HG02678 (cell line): ENCODE data around the gene C3orf49.

Experiments
- ATAC-seq: cut with Tn5 transposase; IDR thresholded peaks from one replicate; pipeline ENCODE4 v1.9.1; 2021; ENCODE audit warnings: mild to moderate bottlenecking, moderate library complexity; ENCODE audit not compliant: unreplicated experiment

The C3orf49 gene

DNA sequence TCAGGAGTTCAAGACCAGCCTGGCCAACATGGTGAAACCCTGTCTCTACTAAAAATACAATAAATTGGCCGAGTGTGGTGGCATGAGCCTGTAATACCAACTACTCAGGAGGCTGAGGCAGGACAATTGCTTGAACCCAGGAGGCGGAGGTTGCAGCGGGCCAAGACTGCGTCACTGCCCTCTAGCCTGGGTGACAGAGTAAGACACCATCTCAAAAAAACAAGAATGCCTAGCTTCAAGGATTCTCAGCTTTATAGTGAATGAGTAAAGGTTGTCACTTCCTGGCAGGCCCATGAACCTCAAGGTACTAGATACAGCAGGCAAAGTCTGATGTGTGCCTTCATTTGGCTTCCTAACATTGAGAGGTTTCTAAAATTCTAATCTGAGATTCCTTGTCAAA is 30.1 kb downstream of the C3orf49 start:
- no peak for ATAC-seq

DNA sequence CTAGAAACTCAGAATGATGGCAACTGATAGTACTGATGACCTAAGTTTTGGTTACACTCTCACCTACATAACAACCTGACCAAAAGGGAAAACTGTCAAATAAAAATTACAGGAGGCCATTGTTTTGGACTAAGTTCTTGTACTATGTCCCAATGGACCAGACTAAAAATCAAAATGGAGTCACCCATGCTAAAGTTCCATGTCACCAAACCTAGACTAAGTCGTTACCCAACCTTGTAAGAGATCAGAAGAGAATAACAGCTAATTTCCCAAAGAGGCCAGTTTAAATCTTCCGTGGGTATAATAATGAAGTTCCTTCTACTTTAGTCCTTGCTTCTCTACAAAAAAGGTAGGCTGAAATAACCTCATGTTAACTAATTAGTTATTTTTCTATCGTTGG is 32.2 kb downstream of the C3orf49 start:
- ATAC-seq, result no peak

DNA sequence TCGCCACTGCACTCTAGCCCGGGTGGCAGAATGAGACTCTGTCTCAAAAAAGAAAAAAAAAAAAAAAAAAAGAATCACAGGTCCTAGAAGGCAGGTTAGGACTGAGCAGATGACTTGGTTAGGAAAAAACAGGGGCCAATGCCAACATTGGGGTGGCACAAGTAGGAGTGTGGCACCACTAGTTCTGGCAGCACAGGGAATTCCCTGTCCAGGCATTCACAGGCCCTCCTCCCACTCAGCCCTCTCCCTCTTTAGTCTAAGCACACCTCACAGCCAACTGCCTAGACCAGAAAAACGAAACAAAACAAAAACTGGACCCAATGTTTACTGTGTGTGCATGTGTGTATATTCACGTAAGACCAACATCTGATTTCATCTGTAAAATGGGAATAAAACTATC is 34.0 kb downstream of the C3orf49 start:
- ATAC-seq, result no peak

DNA sequence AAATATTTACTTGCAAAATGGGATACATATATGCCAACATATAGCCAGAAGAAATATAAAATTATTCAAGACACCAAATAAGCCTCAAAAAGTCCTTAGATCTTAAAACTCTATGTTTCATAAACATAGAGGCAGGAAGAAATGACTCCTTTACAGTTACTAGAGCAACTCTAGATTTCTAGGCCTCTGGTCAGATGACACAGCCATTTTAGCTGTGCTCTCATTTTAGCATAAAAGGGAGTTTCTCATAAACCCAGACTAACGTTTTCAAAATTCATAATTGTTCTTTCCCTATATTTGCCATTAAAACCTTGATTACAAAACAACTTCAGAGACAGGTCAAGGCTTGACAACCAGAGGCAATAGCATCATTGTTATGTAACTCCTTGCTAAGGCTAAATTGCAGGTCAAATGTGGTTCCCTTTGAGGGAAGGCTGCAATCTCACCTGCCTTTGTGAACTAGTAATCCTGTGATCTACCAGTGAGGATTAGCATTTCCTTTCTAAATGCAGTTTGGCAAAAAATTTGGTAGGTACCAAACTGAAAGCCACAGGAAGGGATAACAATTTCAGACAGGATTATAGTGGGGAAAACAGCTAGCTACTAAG is 36.3 kb downstream of the C3orf49 start:
- no peak for ATAC-seq

DNA sequence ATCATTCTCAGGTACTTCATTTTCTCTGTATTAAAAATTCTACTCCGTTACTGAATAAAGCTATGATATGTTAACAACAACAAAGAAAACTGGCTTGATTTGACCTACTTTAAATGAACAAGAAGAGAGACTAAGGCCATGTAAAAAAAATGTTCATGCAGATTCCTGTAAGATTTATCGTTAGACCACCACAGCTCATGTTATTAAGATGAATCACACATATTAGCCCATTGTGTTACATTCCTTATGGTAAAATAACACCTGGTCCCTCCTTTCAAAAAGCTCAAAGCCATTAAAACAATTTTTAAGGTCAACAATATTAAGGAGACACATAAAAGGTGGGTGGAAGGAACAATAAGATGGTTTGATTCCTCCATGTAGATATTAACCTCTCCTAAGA is 38.2 kb downstream of the C3orf49 start:
- no peak for ATAC-seq

DNA sequence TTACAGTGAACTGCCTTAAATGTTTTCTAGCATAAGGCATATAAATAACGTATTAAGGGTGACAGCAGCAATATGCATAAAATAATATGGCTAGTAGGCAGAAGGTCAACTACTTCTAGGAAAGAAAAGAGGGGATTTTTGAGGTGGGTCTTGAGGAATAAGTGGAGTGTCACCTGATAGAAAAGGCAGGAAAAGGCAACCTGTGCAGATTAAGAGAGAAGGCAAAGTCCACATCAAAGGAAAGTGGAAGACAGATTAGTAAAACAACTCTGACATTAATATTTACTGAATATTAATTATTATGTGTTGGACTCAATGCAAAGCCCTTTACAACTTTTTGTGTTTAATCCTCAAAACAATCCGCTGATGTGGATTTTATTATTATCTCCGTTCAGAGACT is 41.7 kb downstream of the C3orf49 start:
- no peak for ATAC-seq

DNA sequence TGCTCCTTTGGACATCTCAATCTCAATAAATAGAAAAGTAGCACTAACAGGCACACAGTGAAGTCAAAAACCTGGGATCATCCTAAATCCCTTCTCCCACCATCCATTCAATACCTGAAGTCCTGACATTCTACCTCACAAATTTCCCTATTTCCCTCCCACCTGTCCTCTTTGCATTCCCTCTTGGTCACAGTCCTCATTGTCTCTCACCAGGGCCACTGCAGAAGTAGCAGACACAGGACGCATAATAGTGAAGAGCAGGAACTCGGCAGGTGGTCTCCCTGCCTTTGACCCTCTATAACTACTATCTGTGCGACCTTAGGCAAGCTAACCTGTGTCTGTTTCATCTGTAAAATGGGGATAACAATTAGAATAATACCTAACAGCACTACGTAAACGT is 42.2 kb downstream of the C3orf49 start:
- no peak for ATAC-seq

DNA sequence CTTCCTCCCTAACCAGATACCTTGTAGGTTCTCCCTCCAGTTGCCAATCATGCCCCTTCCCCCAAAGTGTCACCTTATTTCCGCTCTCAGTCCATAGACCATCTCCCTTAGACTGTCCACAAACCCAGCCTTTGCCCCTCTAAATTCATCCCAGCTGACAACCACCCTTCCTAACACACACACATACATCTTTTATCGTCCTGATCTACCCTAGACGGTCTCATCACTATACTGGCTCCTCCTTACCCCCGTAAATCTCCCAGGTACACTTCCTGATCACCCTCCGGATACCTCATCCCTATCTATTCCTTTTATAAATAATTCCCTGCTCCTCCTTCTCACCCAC is 43.7 kb downstream of the C3orf49 start:
- ATAC-seq, result no peak

DNA sequence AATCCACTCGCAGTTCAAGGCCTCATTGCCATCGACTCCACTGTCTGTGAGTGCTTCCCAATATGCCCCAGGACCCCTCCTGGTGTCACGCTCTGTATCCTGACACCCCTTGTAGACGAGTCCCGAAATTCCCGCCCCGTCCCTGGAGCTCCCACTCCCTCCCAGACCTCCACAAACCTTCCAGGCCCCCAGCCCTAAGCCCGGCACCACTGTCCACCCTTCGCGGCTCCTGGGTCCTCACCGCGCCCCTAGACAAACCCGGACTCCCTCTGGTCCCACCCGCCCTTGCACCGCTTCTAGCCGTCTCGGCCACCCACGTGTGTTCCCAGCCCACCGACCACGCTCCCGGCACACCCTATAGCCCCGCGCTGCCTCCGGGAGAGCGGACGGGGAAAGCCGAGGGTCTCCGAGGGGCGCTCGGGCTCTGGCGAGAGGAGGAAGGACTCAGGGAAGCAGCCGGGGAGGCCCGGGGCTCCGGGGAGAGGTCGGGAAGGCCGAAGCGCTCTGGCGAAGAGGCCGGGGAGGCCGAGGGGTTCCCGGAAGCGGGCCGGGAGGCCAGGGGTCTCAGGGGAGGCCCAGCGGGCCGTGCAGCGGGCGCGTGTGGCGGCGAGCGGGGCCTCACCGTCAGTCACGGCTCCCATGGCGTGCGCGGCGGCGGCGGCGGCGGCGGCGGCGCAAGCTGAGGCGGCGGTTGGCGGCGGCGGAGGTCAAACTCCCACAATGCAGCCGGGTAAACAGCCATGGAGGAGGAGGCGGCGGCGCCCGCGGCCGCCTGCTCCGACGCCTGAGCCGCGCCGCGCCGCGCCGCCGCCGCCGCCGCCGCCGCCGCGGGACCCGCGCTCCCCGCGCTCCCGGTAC is 44.3 kb downstream of the C3orf49 start, which contains the start of the genes ATXN7 and THOC7:
Gene ATXN7 (plus strand): TSS at position 718 of the 858 bp plus-strand sequence. CDS start 48,732 bp downstream, outside the sequence.
Gene THOC7 (minus strand): TSS at position 656 of the 858 bp plus-strand sequence. CDS start 15 bp downstream, at position 641.
- ATAC-seq, result peak; percentile 75

DNA sequence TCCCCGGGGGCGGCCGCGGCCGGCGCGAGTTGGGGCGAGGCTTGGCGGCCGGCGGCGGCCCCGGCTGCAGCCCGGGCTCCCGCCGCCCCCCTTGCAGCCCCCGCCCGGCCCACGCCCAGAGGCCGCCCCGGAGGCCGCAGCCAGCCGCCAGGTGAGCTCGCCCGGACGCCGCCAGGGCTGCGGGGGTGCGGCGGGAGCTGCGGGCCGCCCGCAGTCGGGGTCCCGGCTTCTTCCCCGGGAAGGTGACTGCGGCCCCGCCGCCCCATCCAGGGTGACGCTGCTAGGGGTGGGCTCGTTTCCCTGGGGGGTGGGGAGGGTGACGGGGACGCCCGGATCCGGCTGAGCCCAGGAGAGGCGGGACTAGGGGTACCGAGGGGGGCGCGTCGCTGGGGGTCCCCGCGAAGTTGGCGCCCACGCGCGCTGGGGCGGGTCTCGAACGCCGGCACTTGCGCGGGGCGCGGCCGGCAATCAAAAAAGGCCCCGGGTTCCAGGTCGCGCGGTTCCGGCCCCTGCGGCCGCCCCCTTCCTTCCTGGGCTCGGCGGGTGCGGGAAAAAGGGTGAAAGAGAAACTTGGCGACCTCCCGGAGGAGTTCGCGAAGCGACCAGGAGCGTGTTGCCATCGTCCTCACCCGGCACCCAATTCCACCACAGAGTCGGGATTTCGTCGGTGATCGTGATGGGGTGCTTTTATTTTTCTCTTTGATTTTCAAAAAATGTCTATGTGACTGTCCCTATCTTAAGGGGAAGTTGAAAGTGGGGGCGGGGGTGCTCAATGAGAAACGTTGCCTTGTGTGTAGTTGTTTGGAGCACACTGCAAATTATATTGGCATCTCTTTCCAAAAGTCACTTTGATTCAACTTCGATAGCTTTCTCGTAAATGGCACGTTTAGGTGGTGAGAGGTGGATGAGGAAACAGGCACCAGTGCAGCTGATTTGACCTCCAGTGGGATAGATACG is 45.2 kb downstream of the C3orf49 start:
- ATAC-seq, result peak; percentile 47

DNA sequence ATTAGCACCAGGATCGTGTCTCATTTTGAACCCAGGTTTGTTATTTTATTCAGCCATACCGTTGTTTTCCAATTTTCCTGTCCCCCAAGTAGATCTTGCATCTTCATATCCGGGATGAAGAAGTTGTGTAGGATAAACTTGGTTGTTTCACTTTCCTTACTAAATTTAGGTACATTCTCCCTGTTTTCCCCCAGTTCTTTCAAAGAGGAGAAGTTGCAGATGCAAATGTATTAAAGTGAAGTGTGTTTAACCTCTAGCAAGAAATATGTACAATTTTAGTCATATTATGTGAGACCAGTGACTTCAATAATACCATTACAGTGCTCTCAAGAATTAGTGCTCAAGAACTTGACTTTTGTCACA is 45.8 kb downstream of the C3orf49 start:
- no peak for ATAC-seq

DNA sequence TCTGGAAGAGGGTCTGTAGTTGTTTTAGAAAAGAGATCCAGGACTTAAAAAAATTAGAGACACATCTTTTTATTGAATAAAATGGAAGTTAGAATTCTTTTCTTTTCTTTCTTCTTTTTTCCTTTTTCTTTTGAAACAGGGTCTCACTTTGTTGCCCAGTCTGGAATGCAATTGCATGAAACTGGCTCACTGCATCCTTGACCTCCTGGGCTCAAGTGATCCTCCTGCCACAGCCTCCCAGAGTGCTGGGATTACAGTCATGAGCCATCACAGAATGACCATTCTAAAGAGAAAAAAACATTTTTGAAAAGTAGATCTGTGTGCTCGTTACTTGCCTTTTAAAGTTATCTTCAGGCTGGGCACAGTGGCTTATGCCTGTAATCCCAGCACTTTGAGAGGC is 48.1 kb downstream of the C3orf49 start:
- ATAC-seq, result no peak

DNA sequence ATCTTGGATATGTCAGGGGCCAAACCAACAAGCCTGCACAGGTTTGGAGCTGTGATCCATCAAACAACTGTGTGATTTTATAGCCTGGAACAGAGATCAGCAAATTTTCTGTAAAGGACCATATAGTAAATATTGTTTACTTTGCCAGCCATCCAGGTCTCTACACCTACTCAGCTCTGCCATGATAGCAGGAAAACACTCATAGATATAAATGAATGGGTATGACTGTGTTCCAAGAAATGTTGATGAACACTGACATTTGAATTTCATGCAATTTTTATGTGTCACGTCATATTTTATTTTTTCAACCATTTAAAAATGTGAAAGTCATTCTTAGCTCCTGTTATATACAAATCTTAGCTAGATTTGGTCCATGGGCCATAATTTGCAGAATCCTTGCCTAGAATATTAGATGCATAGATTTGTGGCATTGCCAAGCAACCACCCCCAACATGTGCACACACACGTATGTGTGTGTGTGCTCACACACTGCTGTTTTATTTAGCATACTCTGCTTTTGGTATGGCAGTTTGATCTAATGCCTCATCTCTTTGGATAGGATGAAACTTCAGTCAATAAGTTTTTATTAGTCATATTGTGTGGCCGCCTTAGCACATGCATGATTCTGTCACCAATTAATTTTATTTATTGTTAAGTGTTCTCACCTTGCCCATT is 51.0 kb downstream of the C3orf49 start:
- ATAC-seq, result no peak

DNA sequence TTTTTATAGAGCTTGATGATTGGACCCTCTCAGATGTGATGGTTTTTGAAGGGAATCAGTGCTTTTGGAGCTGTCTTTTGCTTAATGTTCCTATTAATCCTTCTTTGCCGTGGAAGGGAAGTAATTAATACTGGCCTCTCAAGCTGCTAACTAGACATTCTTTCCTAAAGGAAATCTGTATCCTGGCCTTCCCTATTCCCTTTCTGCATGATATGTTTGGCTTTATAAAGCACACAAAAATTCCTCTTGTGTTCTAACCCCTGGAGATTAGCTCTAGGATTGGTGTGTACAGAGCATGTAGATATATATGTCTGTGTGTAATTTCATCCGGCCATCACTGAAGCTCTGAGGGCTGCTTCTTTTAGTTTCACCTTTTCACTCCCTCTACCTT is 51.5 kb downstream of the C3orf49 start:
- ATAC-seq, result no peak

DNA sequence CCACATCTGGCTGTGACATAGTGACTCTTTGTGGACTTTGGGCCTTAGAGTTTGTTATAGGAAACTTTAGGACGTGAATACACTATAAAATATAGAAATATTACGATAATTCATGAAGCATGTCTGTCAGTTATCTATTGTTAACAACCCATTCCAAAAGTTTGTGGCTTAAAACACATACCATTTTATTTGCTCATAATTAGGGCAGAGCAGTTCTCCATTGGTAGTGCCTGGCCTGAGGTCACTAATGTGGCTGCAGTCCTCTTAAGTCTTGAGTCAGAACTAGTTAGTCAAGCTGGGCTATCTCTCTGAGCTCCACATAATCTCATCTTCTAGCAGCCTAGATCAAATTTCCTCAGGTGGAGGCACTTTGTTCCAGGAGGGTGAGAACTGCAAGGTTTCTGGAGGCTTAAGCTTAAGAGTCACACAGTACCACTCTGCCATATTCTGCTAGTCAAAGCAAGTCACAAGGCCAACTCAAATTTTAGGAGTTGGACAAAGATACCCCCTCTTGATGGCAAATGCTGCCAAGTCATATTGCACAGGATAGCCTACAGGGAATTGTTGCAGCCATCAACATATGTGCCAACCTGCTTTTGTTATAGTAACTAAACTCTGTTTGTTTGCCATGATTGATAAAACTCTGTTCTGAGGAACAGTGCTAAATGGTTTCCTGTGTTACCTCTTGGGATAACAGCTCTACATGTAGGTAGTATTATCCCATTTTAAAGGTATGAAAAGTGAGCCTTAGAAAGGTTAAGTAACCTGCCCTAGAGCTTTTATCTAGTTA is 53.2 kb downstream of the C3orf49 start:
- no peak for ATAC-seq

DNA sequence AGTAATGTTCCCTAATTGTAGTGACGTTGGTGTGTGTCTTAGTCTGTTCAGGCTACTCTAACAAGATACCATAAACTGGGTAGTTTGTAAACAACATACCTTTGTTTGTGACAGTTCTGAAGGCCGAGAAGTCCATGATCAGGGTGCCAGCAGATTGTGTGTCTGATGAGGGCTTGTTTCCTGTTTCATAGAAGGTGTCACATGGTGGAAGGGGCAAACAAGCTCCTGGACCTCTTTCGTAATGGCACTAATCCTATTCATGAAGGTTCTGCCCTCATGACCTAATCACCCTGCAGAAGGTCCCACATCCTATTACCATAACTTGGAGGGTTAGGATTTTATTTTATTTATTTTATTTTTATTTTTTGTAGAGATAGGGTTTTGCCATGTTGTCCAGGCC is 55.7 kb downstream of the C3orf49 start:
- no peak for ATAC-seq

DNA sequence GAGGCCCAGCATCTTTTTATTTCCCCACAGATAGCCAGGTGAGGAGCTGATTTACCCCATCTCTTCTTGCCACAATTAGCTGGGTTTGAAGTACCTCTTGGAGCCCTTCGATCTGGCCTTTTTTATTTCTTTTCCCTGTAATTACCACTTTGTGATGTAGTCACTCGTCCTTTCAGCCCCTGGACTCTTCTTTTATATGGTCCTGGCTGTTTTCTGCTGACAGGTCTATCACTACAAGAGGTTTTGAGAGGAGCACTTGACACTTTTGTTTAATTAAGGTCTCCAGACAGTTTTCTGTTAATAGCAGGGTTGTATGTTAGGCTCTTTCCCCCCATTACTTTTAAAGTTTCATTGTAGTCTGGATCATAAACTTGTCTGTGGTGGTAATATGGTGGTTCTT is 56.4 kb downstream of the C3orf49 start:
- no peak for ATAC-seq

DNA sequence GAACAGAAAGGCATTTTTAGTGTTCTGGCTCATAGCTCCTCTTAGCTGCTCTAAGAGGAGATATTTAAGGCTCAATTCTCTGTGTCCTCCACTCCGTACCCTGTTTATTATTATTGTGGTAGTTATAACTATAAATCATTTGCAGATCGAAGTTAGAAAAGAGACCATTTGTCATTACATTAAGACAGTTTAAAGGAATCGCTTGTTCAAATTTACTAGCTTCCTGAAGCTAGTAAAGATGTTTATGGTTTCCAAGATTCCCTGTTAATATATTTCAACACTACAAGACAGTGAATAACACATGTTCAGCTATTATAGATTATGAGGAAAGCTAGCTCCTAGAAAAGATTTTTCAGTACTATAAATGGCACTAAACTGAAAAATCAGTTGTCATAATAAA is 57.2 kb downstream of the C3orf49 start:
- ATAC-seq, result no peak

DNA sequence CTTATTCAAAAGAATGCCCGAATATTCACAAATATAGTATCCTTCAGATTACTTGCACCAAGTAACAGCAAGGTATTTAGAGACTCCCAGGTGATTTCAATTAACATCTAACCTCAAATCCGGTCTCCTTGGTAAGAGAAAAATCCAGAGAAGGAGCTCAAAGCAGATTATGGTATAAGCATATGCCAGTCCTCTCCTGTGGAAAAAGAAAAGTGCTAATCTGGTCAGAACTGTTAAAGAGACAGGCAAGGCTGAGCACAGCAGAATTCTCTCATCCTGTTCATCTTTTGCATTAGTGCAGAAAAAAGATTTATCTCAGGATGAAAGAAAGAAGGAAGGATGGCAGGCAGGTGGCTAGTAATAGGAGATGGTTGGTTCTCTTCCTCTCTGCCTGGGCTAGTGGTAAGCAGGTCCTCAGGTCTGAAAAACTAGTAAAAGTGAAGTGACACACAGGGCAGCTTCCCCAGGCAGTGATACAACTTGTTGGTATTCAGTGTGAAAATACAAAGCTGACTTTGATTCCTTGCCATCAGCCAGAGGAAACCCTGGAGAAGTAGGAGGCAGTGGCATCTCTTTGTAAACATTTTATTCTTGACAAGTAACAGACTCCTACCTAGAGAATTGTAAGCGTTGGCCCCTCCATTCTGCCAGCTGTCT is 58.8 kb downstream of the C3orf49 start:
- ATAC-seq, result no peak
